Neural progenitor cell (in vitro differentiated cells): Measurements from ENCODE around the gene ZFP36.

ENCODE experiments used
- EZH2 ChIP-seq: fragments of 200-600 bp; sonication (generic); IDR thresholded peaks from 2 replicates; pipeline ENCODE4 v1.6.1; 2017; ENCODE audit warnings: antibody characterized with exemption, mild to moderate bottlenecking, moderate library complexity
- EZH2phosphoT487 ChIP-seq: fragments of 200-600 bp; sonication (generic); IDR thresholded peaks from 2 replicates; pipeline ENCODE4 v1.6.1; 2017; ENCODE audit warnings: antibody characterized with exemption
- TF ChIP-seq, protein P1 (sequence below): fragments of 200-600 bp; sonication (generic); IDR thresholded peaks from 2 replicates; pipeline ENCODE4 v1.5.1; 2017; ENCODE audit warnings: antibody characterized with exemption, mild to moderate bottlenecking

DNA sequence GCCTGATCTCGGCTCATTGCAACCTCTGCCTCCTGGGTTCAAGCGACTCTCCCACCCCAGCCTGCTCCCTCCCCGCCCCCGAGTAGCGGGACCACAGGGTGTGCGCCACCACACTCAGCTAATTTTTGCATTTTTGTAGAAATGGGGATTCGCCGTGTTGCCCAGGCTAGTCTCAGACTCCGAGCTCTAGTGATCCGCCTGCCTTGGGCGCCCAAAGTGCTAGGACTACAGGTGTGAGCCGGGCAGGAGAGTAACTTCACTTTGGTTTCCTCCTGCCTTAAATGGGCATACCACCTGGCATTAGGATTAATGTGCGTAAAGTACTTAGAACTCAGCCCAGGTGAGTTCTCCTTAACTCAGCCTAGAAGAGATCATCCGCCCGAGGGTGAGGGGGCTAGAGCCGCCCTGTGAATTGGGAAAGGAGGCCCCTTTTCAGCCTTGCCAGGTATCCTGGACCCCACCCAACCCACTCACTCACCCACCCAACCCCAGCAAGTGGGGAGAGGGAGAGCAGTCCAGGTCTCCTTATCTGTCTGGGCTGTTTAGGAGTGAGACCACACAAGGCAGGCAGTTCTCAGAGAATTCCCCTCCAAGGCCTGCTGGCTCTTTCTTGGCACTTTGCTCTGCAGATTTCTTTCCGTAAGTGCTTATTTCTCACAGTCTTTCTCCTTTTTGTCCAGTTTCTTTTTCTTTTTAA, 1.2 kb upstream of the ZFP36 start:
- TF ChIP-seq, protein P1, sequence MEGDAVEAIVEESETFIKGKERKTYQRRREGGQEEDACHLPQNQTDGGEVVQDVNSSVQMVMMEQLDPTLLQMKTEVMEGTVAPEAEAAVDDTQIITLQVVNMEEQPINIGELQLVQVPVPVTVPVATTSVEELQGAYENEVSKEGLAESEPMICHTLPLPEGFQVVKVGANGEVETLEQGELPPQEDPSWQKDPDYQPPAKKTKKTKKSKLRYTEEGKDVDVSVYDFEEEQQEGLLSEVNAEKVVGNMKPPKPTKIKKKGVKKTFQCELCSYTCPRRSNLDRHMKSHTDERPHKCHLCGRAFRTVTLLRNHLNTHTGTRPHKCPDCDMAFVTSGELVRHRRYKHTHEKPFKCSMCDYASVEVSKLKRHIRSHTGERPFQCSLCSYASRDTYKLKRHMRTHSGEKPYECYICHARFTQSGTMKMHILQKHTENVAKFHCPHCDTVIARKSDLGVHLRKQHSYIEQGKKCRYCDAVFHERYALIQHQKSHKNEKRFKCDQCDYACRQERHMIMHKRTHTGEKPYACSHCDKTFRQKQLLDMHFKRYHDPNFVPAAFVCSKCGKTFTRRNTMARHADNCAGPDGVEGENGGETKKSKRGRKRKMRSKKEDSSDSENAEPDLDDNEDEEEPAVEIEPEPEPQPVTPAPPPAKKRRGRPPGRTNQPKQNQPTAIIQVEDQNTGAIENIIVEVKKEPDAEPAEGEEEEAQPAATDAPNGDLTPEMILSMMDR = no peak
- TF ChIP-seq EZH2 (no peak), EZH2phosphoT487 (no peak)
